SIG-M5 treated with dmso at 0.1 percent for 504 hours (cell line): ENCODE results near the gene ISG20L2.
"Not testable (repeated sequence)": the region's sequence is repeated elsewhere in the genome, so short reads cannot be mapped to it uniquely, and the experiment has no call there.

Experiments
- DNase-seq: peaks from one replicate; lab custom pipeline; 2025; ENCODE audit not compliant: unreplicated experiment; lab: John Stamatoyannopoulos, UW

Gene ISG20L2, protein sequence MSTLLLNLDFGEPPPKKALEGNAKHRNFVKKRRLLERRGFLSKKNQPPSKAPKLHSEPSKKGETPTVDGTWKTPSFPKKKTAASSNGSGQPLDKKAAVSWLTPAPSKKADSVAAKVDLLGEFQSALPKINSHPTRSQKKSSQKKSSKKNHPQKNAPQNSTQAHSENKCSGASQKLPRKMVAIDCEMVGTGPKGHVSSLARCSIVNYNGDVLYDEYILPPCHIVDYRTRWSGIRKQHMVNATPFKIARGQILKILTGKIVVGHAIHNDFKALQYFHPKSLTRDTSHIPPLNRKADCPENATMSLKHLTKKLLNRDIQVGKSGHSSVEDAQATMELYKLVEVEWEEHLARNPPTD

DNA sequence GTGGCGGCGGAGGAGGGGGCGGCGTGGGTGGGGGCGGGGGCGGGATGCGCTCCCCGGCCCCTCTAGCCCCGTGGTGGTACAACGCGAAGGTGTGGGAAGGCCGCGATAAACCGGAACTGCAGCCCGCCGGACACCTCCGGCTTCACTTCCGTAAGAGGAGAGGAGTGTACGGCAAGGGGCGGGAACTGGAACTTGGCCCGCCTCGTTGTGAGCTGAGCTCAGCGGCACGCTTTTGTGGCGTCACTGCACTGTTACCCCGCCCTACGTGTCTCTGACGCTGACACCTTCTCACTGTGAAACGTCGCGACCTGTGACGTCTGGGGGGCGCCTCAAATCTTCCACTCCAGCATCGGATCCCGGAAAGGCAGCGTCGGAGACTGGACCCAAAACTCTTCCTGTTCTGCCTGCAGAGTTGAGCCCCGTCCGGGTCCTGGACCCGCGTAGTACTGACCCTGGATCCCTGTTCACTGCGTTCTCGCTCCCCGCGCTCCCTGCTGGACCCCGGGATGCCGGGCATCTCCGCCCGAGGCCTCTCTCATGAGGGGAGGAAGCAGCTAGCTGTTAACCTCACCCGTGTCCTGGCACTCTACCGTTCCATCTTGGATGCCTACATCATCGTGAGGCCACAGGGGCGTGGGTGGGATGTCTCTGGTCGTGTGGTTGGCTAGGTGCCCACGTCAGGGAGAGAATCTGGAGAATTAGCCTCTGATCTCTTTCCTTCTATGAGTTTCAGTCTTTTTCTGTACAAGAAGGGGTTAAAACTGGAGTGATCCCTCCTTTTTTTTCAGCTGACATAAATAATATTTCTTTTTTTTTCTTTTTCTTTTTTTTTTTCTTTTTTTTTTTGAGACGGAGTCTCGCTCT, at the start of gene ISG20L2:
TSS of gene ISG20L2 (minus strand) at position 168 of the 864 bp plus-strand sequence. CDS start 1,114 bp downstream, outside the sequence.
- peak; percentile 100 for DNase-seq

DNA sequence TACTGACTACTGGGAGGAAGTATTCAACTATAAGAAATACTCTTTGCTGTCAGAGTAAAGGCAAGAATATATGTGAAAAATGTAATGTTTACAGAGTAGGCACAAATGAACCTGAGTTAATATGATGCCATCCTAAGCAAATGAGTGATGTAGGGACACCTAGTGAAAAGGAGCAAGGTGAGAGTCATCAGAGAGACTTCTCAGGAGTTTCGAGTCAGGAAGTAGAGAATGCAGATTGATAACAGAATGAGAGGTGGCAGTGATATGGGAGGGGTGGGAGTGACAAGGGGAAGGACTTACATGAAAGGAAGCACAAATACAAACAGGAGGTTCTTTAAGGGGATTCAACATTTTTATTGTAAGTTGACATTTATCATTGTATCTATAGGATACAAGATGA, 49.0 kb upstream of the ISG20L2 start:
- no peak for DNase-seq

DNA sequence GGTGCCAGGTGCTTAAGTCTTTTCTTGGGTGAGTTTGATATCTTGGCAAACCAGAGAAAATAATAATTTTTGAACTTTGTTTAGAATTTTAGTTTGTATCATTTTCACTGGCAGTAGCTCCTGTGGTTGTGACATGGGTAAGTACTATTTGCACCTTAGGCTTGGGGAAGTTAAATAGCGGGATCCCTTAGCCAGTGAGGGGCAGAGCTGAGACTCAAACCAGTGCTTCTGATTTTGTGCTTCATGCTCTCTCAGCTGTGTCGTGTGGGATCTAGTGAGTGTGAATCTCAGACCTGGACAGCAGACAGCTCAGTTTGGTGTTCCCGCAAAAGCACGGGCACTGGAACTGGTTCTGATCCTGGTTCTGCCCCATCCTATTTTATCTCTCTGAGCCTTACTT, 48.4 kb upstream of the ISG20L2 start:
- DNase-seq: no peak

GRCh38 chr1:156775799-156776198, 47.2 kb upstream of the ISG20L2 start:
- no peak for DNase-seq

- DNase-seq: no peak
Measured at GRCh38 chr1:156773607-156774006, 45.0 kb upstream of the ISG20L2 start.

GRCh38 chr1:156772728-156773497, 44.3 kb upstream of the ISG20L2 start:
- no peak for DNase-seq

- no peak for DNase-seq
Measured at GRCh38 chr1:156772222-156772621, 43.7 kb upstream of the ISG20L2 start.

- no peak for DNase-seq
Measured at GRCh38 chr1:156768610-156769295, 40.2 kb upstream of the ISG20L2 start.

- peak; percentile 49 for DNase-seq
Measured at GRCh38 chr1:156767879-156768604, 39.5 kb upstream of the ISG20L2 start.

DNA sequence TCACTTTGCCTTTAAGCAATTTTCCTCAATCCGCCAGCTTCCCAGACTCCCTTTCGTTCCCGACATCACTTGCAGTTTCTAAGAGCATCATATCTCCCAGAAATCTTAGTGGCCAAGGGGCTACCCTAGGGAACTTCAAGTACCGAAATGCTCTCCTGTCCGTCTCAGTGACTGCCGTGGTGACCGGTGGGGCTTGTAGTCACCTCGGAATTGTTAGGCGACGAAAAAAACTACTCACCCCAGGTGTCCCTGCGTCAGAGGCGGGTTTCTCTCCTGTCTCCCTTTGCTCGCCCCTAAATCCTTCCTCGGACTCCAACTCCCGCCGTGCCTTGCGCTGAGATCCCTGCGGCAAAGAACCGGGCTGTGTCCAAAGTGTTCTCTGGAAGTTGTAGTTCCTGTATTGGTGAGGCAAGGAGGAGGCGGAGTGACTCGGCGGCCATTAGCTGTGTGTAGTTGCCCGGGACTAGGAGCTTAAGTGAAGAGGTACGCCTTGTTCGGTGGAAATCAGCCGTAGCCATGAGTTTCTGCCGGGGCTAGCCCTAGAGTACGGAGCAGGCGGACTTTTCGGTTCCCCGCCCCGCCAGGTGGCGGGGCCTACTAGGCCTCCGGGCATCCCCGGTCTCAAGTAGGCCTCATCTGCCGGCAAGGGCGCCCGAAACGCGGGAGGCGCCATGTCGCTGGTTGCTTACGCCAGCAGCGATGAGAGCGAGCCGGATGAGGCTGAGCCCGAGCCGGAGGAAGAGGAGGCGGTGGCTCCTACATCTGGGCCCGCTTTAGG, 38.7 kb upstream of the ISG20L2 start, which contains the start of gene PRCC:
TSS of gene PRCC (plus strand) at position 435 of the 778 bp plus-strand sequence. CDS start at position 672, 237 bp downstream.
- peak; percentile 100 for DNase-seq

GRCh38 chr1:156766298-156767100, 37.9 kb upstream of the ISG20L2 start:
- DNase-seq: no peak

GRCh38 chr1:156765666-156766065, 37.1 kb upstream of the ISG20L2 start:
- peak; percentile 89 for DNase-seq

- DNase-seq: not testable (repeated sequence)
Measured at GRCh38 chr1:156765136-156765535, 36.6 kb upstream of the ISG20L2 start.

GRCh38 chr1:156760796-156761104, 32.2 kb upstream of the ISG20L2 start:
- DNase-seq: no peak

DNA sequence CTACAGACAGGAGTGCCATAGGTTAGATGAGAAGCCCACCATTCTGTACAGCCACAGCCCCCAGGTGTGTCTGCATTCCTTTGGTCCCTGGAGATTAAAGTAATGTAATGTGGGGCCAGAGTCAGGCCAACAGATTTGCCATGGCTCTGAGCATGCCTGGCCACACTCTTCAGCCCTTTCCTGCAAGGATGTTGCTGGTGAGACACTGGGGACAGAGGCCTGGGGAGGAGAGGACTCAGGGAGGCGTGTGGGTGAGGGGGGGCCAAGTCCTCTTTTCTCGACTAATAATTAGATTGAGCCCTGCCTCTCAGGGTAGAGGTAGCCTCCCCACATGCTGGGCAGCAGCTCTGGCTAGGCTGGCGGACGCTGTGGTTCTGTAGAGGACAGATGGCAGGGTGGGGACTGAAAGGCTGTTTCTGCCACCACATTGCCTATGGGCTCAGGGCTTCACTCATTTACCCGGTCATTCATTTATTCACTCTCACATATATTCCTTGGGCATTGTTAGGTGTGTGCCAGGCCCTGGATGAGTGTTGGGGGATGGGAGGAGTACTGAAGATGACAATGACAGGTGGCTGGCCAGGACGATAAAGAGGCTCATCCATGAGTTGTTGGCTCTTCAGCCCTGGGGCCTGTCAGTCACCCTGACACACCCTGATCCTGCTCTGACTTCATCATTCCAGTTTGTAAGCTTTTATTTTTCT, 31.7 kb upstream of the ISG20L2 start:
- DNase-seq: no peak

- DNase-seq: not testable (repeated sequence)
Measured at GRCh38 chr1:156757572-156758253, 29.1 kb upstream of the ISG20L2 start.

GRCh38 chr1:156756355-156756754, 27.8 kb upstream of the ISG20L2 start:
- no peak for DNase-seq
